GM21367 (cell line): ENCODE measurements around the gene SERPINB6.

ENCODE experiments used
- ATAC-seq: cut with Tn5 transposase; IDR thresholded peaks from one replicate; pipeline ENCODE4 v1.9.1; 2021; ENCODE audit not compliant: unreplicated experiment

The SERPINB6 gene

GRCh38 chr6:2999618-3000557, 28.5 kb upstream of the SERPINB6 start, which contains the start of gene NQO2:
Gene NQO2, plus strand, starts transcription at chr6:2999894. Its CDS starts 6,659 bp downstream, at chr6:3006553.
- ATAC-seq: peak; percentile 49

DNA sequence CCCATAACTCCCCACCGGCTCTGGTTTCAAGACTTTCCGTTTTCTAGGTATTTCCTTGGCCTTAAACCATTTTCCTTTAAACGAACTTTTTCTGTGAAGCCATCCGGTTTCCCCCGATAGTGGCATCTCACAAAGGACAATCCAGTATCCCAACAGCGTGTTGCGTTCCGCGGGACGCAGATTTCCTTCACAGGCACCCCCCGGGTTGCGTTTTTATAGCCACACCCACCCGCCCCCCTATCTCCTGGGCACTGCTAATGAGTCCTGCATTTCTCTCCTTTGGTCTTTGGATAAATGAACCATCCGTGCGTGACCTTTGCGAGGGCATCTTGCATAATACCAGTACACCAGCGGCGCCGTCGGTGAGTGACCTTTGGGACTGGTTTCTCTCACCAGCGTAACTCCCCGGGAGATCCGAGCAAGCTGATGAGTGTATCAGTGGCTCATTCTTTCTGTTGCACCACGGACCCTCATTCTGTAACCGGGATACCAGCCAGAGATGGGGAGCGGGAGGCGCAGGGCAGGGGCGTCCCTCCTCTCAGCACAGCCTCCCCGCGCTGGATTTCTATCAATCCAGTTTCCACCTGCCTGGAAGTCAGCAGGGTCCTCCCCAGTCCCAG, 27.7 kb upstream of the SERPINB6 start:
- ATAC-seq: peak; percentile 15

- ATAC-seq: peak; percentile 41
These were observed 27.1 kb upstream of the SERPINB6 start for GRCh38 chr6:2998249-2998997.

DNA sequence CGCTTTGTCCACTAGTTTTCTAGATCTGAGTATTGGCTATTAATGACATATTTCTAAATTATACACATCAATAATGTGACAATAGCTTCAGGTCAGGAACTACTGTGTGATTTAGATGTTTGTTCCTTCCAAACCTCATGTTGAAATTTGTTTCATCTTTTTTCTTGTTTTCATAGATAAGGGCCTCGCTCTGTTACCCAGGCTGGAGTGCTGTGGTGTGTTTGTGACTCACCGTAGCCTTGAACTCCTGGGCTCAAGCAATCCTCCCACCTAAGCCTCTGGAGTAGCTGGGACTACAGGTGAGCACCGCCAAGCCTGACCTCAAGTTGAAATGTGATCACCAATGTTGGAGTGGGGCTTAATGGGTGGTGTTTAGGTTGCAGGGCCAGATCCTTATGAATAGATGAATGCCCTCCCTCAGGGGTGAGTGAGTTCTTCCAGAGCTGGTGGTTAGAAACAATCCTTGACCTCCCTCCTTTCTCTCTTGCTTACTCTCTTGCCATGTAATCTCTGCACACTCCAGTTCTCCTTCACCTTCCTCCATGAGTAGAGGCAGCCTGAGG, 22.5 kb upstream of the SERPINB6 start:
- no peak for ATAC-seq

DNA sequence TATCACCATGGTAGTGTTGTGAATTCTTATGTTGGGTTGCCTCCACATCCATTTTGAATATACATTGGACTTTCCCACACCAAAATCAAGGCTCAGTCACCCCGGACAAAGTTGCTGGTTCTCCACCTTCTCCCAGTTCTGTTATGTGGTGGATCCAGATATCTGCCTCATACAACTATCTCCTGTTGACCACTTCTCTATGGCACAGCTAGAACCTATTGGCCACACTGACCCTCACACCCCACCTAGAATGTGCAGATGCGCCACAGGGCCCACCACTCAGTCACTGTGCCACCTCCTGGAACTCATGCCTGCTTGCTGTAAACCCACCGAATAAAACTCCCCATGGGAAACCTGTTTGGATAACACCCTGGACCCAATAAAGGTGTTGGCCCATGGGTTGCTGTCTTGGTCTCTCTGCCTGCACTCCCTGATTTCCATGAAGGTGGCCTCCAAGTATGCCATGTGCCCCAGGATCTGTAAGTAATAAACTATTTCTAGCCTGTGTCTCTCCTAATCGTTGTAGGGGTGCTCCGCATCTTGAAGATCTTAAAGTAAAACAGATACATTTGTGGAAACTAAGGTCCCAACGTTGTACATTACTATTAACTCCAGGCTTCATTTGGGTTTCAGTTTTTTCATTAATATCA, 21.1 kb upstream of the SERPINB6 start:
- no peak for ATAC-seq

GRCh38 chr6:2990932-2991506, 19.7 kb upstream of the SERPINB6 start:
- no peak for ATAC-seq

DNA sequence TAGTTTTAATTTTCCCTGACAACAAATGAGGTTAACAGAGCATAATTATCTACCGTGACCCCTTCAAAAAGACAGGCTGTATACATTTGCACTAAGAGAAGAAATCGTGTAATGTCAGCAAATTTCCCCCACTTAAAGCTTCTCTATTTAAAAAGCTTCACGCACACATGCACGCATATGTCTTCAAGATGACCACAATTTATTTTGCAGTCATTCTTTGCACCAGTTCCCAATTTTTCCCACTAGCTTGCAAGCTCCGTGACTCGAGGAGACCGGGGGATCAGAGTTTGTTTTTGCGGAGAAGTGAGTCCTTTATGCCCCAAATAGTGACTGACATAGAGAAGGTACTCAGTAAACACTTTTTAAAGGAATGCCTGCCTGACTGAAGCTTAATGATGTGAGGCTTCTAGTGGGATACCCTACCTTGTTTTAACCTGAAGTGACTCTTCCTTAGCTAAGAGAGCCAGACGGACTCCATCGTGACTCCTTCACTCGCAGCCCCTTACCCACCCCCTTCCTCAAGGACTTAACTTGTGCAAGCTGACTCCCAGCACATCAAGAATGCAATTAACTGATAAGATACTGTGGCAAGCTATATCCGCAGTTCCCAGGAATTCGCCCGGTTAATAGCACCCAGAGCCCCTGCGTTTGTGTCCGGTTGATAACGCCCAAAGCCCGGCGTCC, 19.0 kb upstream of the SERPINB6 start:
- no peak for ATAC-seq

GRCh38 chr6:2989332-2990247, 18.2 kb upstream of the SERPINB6 start:
- ATAC-seq: peak; percentile 56

- peak; percentile 63 for ATAC-seq
These were observed 17.3 kb upstream of the SERPINB6 start for GRCh38 chr6:2988426-2989331.

GRCh38 chr6:2988094-2988425, 16.7 kb upstream of the SERPINB6 start:
- no peak for ATAC-seq

- no peak for ATAC-seq
These were observed 15.4 kb upstream of the SERPINB6 start for GRCh38 chr6:2986722-2987221.

GRCh38 chr6:2984738-2985406, 13.5 kb upstream of the SERPINB6 start:
- ATAC-seq: no peak

GRCh38 chr6:2982426-2983117, 11.2 kb upstream of the SERPINB6 start:
- no peak for ATAC-seq

GRCh38 chr6:2980465-2980855, 9.1 kb upstream of the SERPINB6 start:
- ATAC-seq: no peak

DNA sequence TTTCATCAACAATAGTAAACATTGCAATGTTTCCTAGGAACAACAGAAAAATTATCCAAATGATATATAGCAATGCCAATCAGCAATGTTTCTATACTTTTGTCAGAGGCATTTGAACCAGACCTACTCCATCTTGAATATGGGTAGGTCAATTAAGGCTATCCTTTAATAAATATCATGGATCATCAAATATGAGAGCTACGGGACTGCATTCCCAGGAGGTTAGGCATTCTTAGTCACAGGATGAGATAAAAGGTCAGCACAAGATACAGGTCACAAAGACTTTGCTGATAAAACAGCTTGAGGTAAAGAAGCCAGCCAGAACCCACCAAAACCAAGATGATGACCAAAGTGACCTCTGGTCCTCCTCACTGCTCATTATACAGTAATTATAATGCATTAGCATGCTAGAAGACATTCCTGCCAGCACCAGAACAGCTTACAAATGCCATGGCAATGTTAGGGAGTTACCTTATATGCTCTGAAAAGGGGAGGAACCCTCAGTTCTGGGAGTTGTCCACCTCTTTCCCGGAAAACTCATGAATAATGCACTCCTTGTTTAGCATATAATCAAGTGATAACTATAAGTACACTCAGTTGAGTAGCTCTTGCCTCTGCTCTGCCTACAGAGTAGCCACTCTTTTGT, 8.6 kb upstream of the SERPINB6 start:
- no peak for ATAC-seq

GRCh38 chr6:2978923-2979322, 7.6 kb upstream of the SERPINB6 start:
- ATAC-seq: no peak
